ENCODE data around the gene ZCCHC13.
"Not testable (repeated sequence)": the region's sequence is repeated elsewhere in the genome, so short reads cannot be mapped to it uniquely, and the experiment has no call there.

DNA sequence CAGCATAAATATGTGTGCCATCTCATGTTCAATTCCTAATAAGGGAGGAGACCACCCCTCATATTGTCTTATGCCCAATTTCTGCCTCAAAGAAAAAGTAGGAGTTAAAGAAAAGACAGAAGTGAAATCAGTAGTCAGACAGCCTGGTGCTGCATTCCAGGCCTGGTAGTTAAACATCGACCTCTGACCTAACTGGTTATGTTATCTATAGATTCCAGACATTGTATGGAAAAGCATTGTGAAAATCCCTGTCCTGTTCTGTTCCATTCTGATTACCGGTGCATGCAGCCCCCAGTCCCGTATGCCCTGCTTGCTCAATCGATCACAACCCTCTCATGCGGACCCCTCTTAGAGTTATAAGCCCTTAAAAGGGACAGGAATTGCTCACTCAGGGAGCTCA, 38.2 kb downstream of the ZCCHC13 start:
- TF ChIP-seq, protein P1, sequence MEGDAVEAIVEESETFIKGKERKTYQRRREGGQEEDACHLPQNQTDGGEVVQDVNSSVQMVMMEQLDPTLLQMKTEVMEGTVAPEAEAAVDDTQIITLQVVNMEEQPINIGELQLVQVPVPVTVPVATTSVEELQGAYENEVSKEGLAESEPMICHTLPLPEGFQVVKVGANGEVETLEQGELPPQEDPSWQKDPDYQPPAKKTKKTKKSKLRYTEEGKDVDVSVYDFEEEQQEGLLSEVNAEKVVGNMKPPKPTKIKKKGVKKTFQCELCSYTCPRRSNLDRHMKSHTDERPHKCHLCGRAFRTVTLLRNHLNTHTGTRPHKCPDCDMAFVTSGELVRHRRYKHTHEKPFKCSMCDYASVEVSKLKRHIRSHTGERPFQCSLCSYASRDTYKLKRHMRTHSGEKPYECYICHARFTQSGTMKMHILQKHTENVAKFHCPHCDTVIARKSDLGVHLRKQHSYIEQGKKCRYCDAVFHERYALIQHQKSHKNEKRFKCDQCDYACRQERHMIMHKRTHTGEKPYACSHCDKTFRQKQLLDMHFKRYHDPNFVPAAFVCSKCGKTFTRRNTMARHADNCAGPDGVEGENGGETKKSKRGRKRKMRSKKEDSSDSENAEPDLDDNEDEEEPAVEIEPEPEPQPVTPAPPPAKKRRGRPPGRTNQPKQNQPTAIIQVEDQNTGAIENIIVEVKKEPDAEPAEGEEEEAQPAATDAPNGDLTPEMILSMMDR (IDR thresholded peaks at IDR 0.05) = not testable (repeated sequence)
- TF ChIP-seq, protein P2, sequence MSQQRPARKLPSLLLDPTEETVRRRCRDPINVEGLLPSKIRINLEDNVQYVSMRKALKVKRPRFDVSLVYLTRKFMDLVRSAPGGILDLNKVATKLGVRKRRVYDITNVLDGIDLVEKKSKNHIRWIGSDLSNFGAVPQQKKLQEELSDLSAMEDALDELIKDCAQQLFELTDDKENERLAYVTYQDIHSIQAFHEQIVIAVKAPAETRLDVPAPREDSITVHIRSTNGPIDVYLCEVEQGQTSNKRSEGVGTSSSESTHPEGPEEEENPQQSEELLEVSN (IDR thresholded peaks at IDR 0.05; ENCODE audit: borderline replicate concordance, low read depth) = not testable (repeated sequence)

Measured in A549 (cell line).